Mucosa of descending colon (tissue), 3 donors: Measurements from ENCODE around the gene SPDYE2B. TPM values are rescaled to one million over a fixed set of nuclear protein-coding genes. Genes with fewer than 3 reads are reported as not detected.
"Not testable (repeated sequence)": the region's sequence is repeated elsewhere in the genome, so short reads cannot be mapped to it uniquely, and the experiment has no call there.

ENCODE experiments used
- ATAC-seq: fragments of 200-7000 bp; cut with Tn5 transposase; one replicate; pipeline ENCODE4 v1.9.1; 2020; ENCODE audit warnings: mild to moderate bottlenecking, moderate library complexity
- DNase-seq, 3 donors: peaks; one replicate each; pipeline ENCODE4 v3.0.0-alpha.2; 2020
- H3K36me3 ChIP-seq: fragments of 200-600 bp; one replicate; pipeline ENCODE4 v1.8.0; 2021; ENCODE audit warnings: low read depth, mild to moderate bottlenecking
- H3K4me1 ChIP-seq: fragments of 200-600 bp; one replicate; pipeline ENCODE4 v1.8.0; 2021; ENCODE audit warnings: low read depth, mild to moderate bottlenecking
- H3K4me3 ChIP-seq: fragments of 200-600 bp; one replicate; pipeline ENCODE4 v1.8.0; 2021; ENCODE audit warnings: mild to moderate bottlenecking
- H3K9me3 ChIP-seq: fragments of 200-600 bp; one replicate; pipeline ENCODE4 v1.8.0; 2021; ENCODE audit warnings: mild to moderate bottlenecking
- intact Hi-C, 2 donors: fragments of 100-400 bp; cut with DNase I in 1 of 2; cut with micrococcal nuclease in 1 of 2; formaldehyde crosslinking; loops; one replicate each; pipeline versions ENCODE4 v1.11.0 to v1.11.1; 2022; cut with DNase I, micrococcal nuclease
- total RNA-seq, 3 donors: library from RNA; stranded (reverse); fragmentation: NEBNext Ultra II Directional in 2 of 3; extraction: Animal tissue kit (Norgen Biotek cat#: 25700) in 2 of 3; gene quantifications; one replicate each; pipeline versions ENCODE4 v1.2.1 to v1.2.4, GENCODE V29; 2021 to 2023
- donor health status: DM: no; HTN: no; CAD: no; lungs with moderate emphysema.
- donor health status: DM: no; HTN: no; CAD: no.
- donor health status: DM: no; HTN: yes; CAD: no.

SPDYE2B gene
- total RNA-seq, 3 donors from 2014 or later = not detected

DNA sequence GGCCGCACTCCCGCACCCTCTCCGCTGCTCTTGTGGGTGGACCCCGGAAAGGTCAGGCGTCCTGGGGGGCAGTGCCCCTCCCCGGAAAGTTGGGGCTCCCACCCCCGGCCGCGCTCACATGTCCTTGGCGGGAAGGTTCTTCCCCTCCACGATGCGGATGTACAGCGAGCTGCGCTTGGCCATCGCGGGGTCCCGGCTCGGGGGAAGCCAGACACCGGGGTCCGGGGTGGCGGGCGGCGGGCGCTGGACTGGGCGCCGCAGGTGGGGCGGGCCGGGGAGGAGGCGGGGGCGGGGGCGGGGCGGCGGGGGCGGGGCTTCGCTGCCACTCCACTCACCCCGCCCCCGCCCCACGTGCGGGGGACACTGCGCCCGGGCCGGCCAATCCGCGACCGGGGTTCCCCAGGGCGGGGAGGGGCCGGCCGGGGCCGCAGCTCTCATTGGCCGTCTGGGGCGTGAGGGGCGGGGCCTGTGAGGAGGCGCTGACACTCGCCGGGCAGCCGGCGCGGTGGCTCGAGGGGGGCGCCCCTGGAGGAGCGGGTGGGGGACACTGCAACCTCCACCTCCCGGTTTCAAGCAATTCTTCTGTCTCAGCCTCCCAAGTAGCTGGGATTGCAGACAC lies 33.5 kb upstream of the SPDYE2B start, which contains the start of gene RASA4:
Gene RASA4, minus strand, starts transcription at position 250 of the 619 bp plus-strand sequence. Its CDS starts 67 bp downstream, at position 183.
- H3K9me3 ChIP-seq, H3K4me3 ChIP-seq, H3K36me3 ChIP-seq, intact Hi-C loops, H3K4me1 ChIP-seq: not testable (repeated sequence)
- DNase-seq (peak; percentile 16 to 75 (median 71)), ATAC-seq (peak; percentile 97)

DNA sequence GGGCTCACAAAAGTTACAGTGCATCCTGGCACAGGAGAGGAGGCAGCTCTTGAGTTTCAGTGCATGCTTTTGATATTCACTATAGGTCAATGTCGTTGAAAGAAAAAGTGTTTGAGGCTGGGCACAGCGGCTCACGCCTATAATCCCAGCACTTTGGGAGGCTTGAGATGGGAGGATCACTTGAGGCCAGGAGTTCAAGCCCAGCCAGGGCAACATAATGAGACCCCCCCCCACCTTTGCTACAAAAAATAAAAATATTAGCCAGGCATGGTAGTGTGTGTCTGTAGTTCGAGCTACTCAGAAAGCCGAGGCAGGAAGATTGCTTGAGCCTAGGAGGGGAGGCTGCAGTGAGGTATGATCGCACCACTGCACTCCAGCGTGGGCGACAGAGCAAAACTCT lies 32.0 kb upstream of the SPDYE2B start:
- H3K36me3 ChIP-seq, H3K4me3 ChIP-seq, ATAC-seq, intact Hi-C loops, H3K4me1 ChIP-seq, H3K9me3 ChIP-seq: not testable (repeated sequence)
- DNase-seq = peak in 1 of 3 donors; percentile 14

DNA sequence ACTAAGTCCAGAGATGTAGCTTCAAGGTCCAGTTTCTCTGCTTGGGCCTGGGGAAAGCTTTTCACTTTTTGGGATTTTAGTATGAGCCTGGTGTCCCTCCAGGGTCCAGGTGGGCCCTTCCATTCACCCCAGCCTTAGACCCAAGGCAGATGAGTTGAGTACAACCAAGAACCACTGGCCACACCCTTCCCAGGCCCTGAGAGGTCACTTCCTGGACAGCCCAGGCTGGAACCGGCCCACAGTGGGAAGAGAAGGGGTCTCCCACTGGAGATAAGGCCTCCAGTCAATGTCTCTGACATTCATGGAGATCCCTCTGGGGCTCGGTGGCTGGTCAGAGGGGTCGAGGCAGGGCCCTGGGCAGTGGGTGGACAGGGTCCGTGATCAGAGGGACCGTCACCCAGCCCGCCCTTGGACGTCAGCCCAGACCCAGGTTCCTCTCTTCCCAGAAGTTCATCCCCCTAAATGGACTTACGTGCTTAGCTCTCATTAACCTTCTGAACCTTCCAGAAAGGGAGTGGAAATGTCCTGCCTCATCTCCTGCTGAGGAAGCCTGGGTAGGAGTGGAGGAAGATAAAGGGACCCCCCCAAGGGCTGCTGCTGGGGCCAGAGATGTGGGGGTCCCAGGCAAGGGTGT lies 22.7 kb upstream of the SPDYE2B start:
- H3K9me3 ChIP-seq, DNase-seq, H3K4me3 ChIP-seq, H3K4me1 ChIP-seq, H3K36me3 ChIP-seq, ATAC-seq, intact Hi-C loops: not testable (repeated sequence)

DNA sequence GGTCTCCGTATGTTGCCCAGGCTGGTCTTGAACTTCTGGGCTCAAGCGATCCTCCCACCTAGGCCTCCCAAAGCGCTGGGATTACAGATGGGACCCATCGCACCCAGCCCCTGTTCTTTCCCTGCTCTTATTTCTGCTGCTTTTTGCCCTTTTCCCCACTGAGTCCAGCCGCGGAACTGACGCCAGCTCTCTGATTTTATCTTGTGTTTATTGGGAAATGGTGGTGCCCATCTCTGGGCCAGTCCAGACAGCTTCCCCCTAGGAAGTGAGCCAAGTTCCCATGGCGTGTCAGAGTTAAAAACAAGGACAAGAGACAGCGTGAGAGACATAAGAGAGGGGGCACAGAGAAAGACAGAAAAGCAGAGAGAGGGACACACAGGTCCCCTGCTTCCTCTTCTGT lies 19.5 kb upstream of the SPDYE2B start:
- H3K36me3 ChIP-seq, intact Hi-C loops, H3K9me3 ChIP-seq, ATAC-seq, H3K4me1 ChIP-seq, H3K4me3 ChIP-seq: not testable (repeated sequence)
- DNase-seq = peak in 1 of 3 donors; percentile 3

DNA sequence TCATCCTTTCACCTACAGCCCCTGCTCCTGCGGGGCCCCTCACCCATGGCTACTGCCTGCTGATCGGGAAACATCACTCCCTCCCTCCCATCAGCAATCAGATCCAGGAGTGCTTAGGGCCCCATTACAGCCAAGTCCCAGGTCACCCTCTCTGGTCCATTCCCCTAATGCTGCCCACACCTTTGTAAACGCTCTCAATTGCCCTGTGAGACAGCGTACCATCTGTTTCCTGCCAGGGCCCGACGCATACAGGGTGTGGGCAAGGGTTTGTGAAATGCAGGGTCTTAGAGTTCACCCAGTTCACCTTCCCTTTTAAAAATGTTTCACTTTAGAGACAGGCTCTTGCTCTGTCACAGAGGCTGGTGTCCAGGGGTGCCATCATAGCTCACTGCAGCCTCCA lies 15.8 kb upstream of the SPDYE2B start:
- intact Hi-C loops = not testable (repeated sequence)
- ATAC-seq = peak; percentile 55

DNA sequence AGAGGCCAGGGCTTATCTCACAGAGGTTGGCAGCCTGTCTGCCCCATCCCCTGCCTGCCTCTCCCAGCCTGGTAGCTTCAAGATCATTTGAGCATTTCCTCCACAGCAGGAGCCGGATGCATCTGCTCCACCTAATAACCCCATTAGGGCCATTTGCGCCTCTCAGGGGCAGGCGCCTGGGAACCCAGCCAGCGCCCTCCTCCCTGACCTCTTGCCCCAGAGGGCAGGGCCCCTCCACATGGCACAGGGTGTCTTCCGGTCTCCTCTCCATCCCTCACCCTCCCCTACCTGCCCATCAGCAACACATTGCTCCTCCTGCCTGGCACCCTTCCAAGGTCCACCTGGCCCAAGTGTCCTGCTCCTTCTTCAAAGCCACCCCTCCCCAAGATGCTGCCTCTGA lies 14.8 kb upstream of the SPDYE2B start:
- H3K36me3 ChIP-seq, intact Hi-C loops, H3K9me3 ChIP-seq, H3K4me3 ChIP-seq, DNase-seq, H3K4me1 ChIP-seq: not testable (repeated sequence)
- ATAC-seq = peak; percentile 32

More for the DNA sequence above, 15.8 kb upstream of the SPDYE2B start:
- not testable (repeated sequence) for H3K4me3 ChIP-seq, H3K36me3 ChIP-seq, H3K9me3 ChIP-seq, H3K4me1 ChIP-seq
- DNase-seq = peak in 1 of 3 donors; percentile 12

DNA sequence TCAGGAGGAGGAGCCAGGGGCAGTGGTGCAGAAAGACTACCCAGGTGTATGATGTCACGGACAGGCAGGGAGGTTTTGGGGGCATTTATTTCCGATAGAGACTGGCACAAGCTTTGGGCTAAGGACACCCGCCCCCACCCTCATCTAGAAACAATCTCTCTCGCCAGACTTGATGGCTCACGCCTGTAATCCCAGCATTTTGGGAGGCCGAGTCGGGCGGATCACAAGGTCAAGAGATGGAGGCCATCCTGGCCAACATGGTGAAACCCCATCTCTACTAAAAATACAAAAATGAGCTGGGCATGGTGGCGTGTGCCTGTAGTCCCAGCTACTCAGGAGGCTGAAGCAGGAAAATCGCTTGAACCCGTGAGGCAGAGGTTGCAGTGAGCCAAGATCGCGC lies 13.2 kb upstream of the SPDYE2B start:
- peak in 1 of 3 donors; percentile 19 for DNase-seq

DNA sequence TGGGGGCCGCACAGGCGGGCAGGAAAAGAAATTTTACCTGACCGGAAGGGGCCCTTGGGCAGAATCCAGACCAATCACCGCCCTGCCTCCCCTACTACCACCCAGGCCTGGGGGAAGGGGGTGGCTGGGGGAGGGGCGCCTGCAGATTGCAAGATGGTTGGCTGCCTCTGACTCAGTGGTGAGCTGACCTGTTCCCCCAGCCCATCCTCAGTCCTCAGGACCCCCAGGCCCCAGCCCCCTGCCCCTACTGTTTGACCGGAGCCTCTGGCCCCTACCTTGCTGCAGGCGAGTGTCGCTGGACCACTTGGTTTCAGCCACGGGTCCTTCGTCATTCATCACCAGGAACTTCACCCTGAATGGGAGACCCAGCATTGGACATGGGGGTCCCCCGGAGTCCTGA lies 11.3 kb upstream of the SPDYE2B start:
- ATAC-seq, H3K4me1 ChIP-seq, H3K36me3 ChIP-seq, H3K9me3 ChIP-seq, intact Hi-C loops, H3K4me3 ChIP-seq: not testable (repeated sequence)
- peak in 2 of 3 donors; percentile 27 to 36 for DNase-seq

More for the DNA sequence above, 13.2 kb upstream of the SPDYE2B start:
- intact Hi-C loops, H3K4me3 ChIP-seq, H3K4me1 ChIP-seq, ATAC-seq, H3K36me3 ChIP-seq, H3K9me3 ChIP-seq: not testable (repeated sequence)

DNA sequence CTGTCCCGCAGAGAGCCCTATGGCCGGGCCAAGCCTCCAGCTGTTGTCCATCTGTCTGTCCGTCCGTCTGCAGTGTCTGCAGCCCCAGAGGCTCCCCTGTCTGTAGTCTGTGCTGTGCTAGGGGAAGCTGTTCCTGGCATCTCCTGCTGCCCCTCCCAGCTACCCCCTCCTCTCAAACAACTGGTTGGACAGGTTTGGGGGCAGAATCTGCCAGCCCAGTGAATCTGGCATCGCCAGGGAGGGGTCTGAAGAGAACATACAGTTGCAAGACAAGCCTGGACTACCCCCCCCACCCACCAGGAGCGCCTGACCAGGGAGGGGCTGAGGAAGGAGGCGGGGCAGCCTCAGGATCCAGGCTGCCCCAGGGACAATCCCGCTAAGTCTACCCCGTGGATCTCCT lies 7.4 kb upstream of the SPDYE2B start, which contains the start of gene UPK3BL1:
Gene UPK3BL1, minus strand, starts transcription at position 101 of the 400 bp plus-strand sequence. Its CDS starts 50 bp downstream, at position 51.
- ATAC-seq, H3K4me3 ChIP-seq, H3K4me1 ChIP-seq, intact Hi-C loops, H3K36me3 ChIP-seq, H3K9me3 ChIP-seq, DNase-seq: not testable (repeated sequence)

DNA sequence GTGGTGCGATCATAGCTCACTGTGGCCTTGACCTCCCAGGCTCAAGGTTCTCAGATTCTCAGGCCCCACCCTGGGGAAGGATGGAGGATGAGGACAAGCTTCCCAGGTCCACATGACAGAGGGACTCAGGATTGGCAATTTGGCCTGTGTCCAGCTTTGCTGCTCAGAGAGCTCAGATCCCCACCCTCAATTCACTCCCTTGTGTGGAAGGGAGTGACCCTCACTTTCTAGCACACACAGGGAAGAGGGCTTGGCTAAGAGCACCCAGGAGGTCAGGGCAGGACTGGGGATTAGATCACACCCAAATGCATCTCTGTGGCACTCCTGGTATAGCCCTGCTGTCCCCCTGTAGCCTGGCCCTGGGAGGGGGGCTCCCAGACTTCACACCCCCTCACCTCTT lies 6.7 kb upstream of the SPDYE2B start:
- intact Hi-C loops = not testable (repeated sequence)

DNA sequence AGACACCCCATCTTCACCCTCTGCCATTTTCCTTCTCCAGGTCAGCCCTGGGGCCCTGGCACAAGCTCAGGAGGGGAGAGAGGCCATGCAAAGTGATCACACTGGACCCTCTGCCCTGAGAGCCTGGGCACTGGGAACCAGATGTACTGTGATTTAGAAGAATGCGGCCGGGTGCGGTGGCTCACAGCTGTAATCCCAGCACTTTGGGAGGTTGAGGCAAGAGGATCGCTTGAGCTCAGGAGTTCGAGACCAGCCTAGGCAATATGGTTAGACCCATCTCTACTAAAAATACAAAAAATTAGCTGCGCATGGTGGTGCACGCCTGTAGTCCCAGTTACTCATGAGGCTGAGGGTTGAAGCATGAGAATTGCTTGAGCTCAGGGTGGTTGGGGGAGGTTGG lies 2.3 kb upstream of the SPDYE2B start:
- peak in 1 of 3 donors; percentile 17 for DNase-seq
- intact Hi-C loops, H3K4me1 ChIP-seq, ATAC-seq, H3K9me3 ChIP-seq, H3K4me3 ChIP-seq, H3K36me3 ChIP-seq: not testable (repeated sequence)

More for the DNA sequence above, 6.7 kb upstream of the SPDYE2B start:
- H3K36me3 ChIP-seq, H3K4me3 ChIP-seq, H3K9me3 ChIP-seq, H3K4me1 ChIP-seq, DNase-seq, ATAC-seq: not testable (repeated sequence)

DNA sequence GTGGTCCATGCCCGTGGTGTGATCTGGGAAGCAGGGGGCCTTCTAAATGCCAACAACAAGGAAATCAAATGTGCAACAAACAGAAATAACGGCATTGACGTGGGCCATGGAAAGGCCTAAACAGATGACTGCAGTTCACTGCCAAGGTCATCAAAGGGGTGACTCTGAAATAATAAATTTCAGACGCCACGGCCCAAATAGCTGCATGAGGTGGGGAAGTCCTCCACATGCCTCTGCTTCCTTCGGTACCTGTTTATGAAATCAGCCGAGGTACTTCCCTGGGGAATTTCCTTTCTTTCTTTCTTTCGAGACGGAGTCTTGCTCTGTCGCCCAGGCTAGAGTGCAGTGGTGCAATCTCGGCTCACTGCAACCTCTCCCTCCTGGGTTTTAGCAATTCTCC lies 14.6 kb downstream of the SPDYE2B start:
- ATAC-seq = not testable (repeated sequence)

DNA sequence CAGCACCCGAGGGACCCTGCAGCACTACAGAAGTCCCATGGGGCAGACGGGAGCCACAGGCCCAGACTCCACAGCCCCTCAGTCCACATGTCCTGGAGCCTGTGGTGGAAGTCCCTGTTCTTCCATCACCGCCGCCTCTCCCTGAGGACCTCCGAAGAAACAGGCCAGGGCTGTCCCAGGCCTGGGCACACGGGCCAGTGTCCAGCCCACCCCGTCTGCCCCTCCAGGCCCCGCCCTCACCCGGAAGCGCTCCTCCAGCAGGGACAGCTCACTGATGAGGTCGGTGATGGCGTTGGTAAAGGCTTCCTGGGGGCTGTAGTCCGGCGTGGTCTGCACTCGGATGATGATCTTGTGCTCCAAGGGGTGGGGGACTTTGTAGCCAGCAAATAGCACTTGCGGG lies 16.7 kb downstream of the SPDYE2B start:
- H3K4me3 ChIP-seq, ATAC-seq, H3K4me1 ChIP-seq, H3K36me3 ChIP-seq, H3K9me3 ChIP-seq, DNase-seq, intact Hi-C loops: not testable (repeated sequence)

More for the DNA sequence above, 14.6 kb downstream of the SPDYE2B start:
- DNase-seq, H3K4me1 ChIP-seq, intact Hi-C loops, H3K9me3 ChIP-seq, H3K36me3 ChIP-seq, H3K4me3 ChIP-seq: not testable (repeated sequence)

DNA sequence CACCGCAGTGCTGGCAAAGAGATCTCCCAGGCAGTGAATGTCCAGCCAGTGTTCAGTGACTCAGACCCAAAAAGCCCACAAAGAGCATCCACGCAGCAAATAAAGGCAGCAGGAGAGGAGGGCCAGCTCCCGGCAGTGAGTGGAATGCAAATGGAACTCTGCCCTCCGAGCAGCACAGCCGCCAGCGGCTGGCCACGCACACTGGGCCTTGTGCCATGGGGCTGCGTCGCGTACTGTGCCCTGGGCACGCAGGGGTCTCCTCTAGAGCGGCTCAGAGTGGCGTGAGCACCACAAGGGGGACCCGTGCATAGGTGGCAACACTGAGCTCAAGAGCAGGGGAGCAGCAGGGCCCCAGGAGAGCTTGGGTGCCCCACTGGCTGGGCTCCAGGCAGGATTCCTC lies 17.4 kb downstream of the SPDYE2B start:
- H3K9me3 ChIP-seq, H3K4me3 ChIP-seq, intact Hi-C loops, DNase-seq, H3K36me3 ChIP-seq, ATAC-seq, H3K4me1 ChIP-seq: not testable (repeated sequence)
